Measurements from ENCODE around the gene INPP5J.

Gene INPP5J

DNA sequence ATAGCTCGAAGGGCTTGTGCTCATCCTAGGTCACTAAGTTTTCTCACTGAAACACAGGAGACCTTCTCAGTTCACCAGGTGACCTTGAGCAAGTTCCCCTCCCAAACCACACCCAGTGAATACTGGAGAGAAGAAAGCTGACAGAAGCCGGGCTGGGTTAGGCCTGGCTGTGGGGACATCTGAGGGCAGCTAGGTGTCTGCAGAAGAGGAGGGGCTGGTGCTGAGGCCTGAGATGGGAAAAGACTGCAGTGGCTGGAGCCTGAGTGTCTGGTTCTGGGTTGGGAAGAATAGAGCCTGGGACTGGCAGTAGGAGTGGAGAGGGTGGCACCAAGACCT lies 602 bp upstream of the INPP5J start:
- TF ChIP-seq, protein P1, sequence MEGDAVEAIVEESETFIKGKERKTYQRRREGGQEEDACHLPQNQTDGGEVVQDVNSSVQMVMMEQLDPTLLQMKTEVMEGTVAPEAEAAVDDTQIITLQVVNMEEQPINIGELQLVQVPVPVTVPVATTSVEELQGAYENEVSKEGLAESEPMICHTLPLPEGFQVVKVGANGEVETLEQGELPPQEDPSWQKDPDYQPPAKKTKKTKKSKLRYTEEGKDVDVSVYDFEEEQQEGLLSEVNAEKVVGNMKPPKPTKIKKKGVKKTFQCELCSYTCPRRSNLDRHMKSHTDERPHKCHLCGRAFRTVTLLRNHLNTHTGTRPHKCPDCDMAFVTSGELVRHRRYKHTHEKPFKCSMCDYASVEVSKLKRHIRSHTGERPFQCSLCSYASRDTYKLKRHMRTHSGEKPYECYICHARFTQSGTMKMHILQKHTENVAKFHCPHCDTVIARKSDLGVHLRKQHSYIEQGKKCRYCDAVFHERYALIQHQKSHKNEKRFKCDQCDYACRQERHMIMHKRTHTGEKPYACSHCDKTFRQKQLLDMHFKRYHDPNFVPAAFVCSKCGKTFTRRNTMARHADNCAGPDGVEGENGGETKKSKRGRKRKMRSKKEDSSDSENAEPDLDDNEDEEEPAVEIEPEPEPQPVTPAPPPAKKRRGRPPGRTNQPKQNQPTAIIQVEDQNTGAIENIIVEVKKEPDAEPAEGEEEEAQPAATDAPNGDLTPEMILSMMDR (IDR thresholded peaks at IDR 0.05; ENCODE audit: low read depth, low read length, missing control alignments): no peak
- no peak overlapping the region for H3K4me3 ChIP-seq (ENCODE audit: low read depth, low read length)
- DNase-seq (ENCODE audit: low read depth): no peak

DNA sequence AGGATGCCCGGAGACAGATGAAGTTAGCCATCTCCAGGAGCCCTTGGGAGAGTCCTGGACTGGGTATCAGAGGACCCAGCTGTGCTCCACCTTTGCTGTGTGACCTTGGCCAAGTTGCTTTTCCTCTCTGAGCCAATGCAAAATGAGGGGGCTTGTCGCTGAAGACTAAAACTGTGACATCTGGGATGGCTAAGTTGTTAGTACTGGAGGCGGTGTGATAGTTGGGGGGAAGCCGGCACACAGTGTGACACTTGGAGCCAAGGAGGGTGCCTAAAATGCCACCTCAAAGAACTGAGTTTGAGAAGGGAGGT lies 481 bp downstream of the INPP5J start:
- H3K4me3 ChIP-seq (ENCODE audit: low read depth, low read length): no peak overlapping the region
- TF ChIP-seq, protein P1 (IDR thresholded peaks at IDR 0.05; ENCODE audit: low read depth, low read length, missing control alignments): no peak
- no peak for DNase-seq (ENCODE audit: low read depth)

DNA sequence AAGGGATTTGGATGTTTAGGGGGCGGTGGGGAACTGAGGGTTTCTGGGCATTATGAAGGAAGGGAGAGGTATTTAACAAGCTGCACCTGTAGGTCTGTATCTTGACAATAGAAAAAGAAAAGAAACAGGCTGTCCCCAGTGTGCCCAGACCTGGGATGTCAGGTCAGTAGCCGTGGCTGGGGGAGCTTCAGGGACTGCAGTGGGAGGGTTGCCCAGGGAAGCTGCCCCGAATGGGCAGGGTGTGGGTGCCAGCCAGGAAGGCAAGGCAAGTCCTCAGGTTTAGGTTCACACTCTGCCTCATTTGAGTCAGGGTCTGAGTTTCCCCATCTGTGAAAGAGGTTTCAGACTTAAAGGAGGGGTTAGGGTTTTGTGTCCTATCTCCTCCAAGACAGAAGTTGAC lies 1.5 kb downstream of the INPP5J start:
- H3K4me3 ChIP-seq (ENCODE audit: low read depth, low read length): no peak overlapping the region
- TF ChIP-seq, protein P1 (IDR thresholded peaks at IDR 0.05; ENCODE audit: low read depth, low read length, missing control alignments): no peak
- no peak for DNase-seq (ENCODE audit: low read depth)

DNA sequence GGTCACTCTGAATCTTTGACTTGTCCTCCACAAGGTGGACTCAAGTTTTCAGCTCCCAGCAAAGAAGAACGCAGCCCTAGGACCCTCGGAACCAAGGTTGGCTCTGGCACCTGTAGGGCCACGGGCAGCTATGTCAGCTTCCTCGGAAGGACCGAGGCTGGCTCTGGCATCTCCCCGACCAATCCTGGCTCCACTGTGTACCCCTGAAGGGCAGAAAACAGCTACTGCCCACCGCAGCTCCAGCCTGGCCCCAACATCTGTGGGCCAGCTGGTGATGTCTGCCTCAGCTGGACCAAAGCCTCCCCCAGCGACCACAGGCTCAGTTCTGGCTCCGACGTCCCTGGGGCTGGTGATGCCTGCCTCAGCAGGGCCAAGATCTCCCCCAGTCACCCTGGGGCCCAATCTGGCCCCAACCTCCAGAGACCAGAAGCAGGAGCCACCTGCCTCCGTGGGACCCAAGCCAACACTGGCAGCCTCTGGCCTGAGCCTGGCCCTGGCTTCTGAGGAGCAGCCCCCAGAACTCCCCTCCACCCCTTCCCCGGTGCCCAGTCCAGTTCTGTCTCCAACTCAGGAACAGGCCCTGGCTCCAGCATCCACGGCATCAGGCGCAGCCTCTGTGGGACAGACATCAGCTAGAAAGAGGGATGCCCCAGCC lies 2.2 kb downstream of the INPP5J start:
- no peak for DNase-seq (ENCODE audit: low read depth)
- H3K4me3 ChIP-seq (ENCODE audit: low read depth, low read length): no peak overlapping the region
- TF ChIP-seq, protein P1 (IDR thresholded peaks at IDR 0.05; ENCODE audit: low read depth, low read length, missing control alignments): no peak

DNA sequence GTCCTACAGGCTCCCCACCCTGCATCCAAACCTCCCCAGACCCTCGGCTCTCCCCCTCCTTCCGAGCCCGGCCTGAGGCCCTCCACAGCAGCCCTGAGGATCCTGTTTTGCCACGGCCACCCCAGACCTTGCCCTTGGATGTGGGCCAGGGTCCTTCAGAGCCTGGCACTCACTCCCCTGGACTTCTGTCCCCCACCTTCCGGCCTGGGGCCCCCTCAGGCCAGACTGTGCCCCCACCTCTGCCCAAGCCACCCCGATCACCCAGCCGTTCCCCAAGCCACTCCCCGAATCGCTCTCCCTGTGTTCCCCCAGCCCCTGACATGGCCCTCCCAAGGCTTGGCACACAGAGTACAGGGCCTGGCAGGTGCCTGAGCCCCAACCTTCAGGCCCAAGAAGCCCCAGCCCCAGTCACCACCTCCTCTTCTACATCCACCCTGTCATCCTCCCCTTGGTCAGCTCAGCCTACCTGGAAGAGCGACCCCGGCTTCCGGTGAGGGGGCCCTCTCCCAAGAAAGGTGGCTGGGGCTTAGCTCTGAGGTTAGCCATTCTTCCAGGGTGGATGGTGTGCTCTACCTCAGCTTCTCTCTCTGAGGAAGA lies 2.9 kb downstream of the INPP5J start:
- H3K4me3 ChIP-seq (ENCODE audit: low read depth, low read length): no peak overlapping the region
- no peak for DNase-seq (ENCODE audit: low read depth)
- TF ChIP-seq, protein P1 (IDR thresholded peaks at IDR 0.05; ENCODE audit: low read depth, low read length, missing control alignments): no peak

DNA sequence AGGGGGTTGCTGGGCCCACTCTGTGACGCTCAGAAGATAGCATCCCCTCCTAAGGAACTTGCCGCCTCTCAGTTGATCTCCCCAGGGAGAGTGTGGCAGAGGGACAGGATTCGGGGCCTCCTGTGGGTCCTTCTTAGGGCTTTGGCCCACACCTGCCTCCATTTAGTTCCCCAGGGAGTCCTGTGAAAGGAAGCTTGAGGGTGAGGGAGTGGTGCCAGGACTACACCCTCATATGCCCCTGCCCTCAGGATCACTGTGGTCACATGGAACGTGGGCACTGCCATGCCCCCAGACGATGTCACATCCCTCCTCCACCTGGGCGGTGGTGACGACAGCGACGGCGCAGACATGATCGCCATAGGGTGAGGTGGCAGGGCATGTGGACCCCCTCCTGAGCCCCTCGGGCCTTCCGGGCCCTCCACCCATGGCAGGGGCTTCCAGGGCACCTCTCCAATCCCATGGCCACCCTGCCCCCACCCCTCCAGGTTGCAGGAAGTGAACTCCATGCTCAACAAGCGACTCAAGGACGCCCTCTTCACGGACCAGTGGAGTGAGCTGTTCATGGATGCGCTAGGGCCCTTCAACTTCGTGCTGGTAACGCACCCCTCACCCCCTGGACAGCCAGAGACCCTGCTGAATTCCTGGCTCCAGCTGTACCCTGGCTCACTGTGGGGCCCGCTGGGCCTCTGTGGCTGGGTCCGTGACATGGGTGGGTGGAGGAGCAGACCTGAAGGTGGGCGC lies 3.5 kb downstream of the INPP5J start:
- no peak overlapping the region for H3K4me3 ChIP-seq (ENCODE audit: low read depth, low read length)
- no peak for DNase-seq (ENCODE audit: low read depth)
- TF ChIP-seq, protein P1 (IDR thresholded peaks at IDR 0.05; ENCODE audit: low read depth, low read length, missing control alignments): no peak

DNA sequence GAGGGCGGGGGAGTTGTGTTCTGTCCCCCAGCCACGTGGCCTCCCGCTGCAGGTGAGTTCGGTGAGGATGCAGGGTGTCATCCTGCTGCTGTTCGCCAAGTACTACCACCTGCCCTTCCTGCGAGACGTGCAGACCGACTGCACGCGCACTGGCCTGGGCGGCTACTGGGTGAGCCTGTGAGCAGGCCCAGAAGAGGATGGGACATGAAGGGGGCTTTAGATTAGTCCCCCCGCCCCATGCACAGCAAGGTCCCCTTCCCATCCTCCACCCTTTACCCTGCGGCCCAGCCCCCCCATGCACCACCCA lies 4.1 kb downstream of the INPP5J start:
- DNase-seq (ENCODE audit: low read depth): no peak
- TF ChIP-seq, protein P1 (IDR thresholded peaks at IDR 0.05; ENCODE audit: low read depth, low read length, missing control alignments): no peak
- no peak overlapping the region for H3K4me3 ChIP-seq (ENCODE audit: low read depth, low read length)
